OCI-LY1 (cell line): ENCODE measurements around the gene SPACA9.

Source experiments
- CTCF ChIP-seq: fragments of 200-600 bp; sonication (generic), shearing (Covaris generic); IDR thresholded peaks from 2 replicates; pipeline ENCODE4 v1.5.1; 2017; ENCODE audit warnings: mild to moderate bottlenecking, antibody characterized with exemption, low read length, moderate library complexity, mixed read lengths
- EZH2 ChIP-seq: fragments of 200-600 bp; sonication (generic), shearing (Covaris generic); IDR thresholded peaks from 2 replicates; pipeline ENCODE4 v1.8.0; 2017; ENCODE audit warnings: borderline replicate concordance, mixed run types, mild to moderate bottlenecking, antibody characterized with exemption, low read length, moderate library complexity, mixed read lengths

DNA sequence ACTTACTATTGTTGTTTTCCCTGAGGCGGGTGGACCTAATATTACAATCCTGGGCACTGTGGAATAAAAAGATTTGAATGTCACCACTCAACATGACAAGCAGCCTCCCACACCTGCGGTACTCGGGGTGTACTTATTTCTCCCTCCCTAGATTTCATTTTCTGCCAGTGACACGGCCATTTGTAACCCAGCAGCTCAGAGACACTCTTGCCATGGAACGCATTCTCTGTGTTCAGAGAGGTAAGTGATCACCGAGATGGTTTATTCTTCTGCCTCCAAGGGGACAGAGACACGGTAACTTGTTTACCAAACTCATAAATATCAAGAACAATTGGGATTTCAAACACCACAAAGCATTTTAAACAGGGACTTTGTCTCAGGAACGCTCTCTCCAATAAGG lies 11.8 kb upstream of the SPACA9 start:
- no peak for TF ChIP-seq CTCF
- no peak for TF ChIP-seq EZH2
